ENCODE data around the gene OR52I1. TPM values are rescaled to one million over a fixed set of nuclear protein-coding genes. Genes with fewer than 3 reads are reported as not detected.
A peak's percentile ranks its signal among the peaks of the same experiment; 100 is the strongest.

The OR52I1 gene
- total RNA-seq, 4 donors from 2014 or later, result not detected

- Histone ChIP-seq H3K9me3 (no peaks in the 10 kb centered on the region), H3K27me3 (no peaks in the 10 kb centered on the region), H3K36me3 (no peaks in the 10 kb centered on the region), H3K4me1 (no peaks in the 10 kb centered on the region), H3K4me3 (no peak overlapping the region), H3K27ac (no peak overlapping the region)
- intact Hi-C loops (cut with DNase I; ENCODE audit: low total_unique reads), result no loop called here
- no peak for DNase-seq
- TF ChIP-seq CTCF (IDR thresholded peaks at IDR 0.05), result no peak
- no peak for TF ChIP-seq POLR2A (IDR thresholded peaks at IDR 0.05)
Measured at GRCh38 chr11:4589017-4589416, 4.8 kb upstream of the OR52I1 start.

- no peak for DNase-seq
- H3K27ac ChIP-seq, result no peak overlapping the region
- no peaks in the 10 kb centered on the region for H3K27me3 ChIP-seq
- no peaks in the 10 kb centered on the region for H3K4me1 ChIP-seq
- no peaks in the 10 kb centered on the region for H3K9me3 ChIP-seq
- TF ChIP-seq CTCF (IDR thresholded peaks at IDR 0.05) (no peak), POLR2A (IDR thresholded peaks at IDR 0.05) (no peak)
- intact Hi-C loops (cut with DNase I; ENCODE audit: low total_unique reads), result no loop called here
- no peaks in the 10 kb centered on the region for H3K36me3 ChIP-seq
- H3K4me3 ChIP-seq, result no peak overlapping the region
Measured at GRCh38 chr11:4605057-4605456, 11.2 kb downstream of the OR52I1 start.

GRCh38 chr11:4606231-4607015, 12.6 kb downstream of the OR52I1 start:
- no peaks in the 10 kb centered on the region for H3K4me1 ChIP-seq
- H3K27ac ChIP-seq, result no peak overlapping the region
- no peaks in the 10 kb centered on the region for H3K9me3 ChIP-seq
- intact Hi-C loops (cut with DNase I; ENCODE audit: low total_unique reads), result no loop called here
- peak overlapping the region in 1 of 2 donors; percentile 62 for H3K4me3 ChIP-seq
- no peak for DNase-seq
- no peaks in the 10 kb centered on the region for H3K36me3 ChIP-seq
- TF ChIP-seq POLR2A (IDR thresholded peaks at IDR 0.05) (no peak), CTCF (IDR thresholded peaks at IDR 0.05) (no peak)
- H3K27me3 ChIP-seq, result no peaks in the 10 kb centered on the region

- intact Hi-C loops (cut with DNase I; ENCODE audit: low total_unique reads), result no loop called here
- Histone ChIP-seq H3K27me3 (no peaks in the 10 kb centered on the region), H3K27ac (peak overlapping the region; percentile 87 to 91), H3K36me3 (no peaks in the 10 kb centered on the region), H3K4me1 (no peaks in the 10 kb centered on the region), H3K4me3 (peak overlapping the region; percentile 62 to 72), H3K9me3 (no peaks in the 10 kb centered on the region)
- DNase-seq, result no peak
- TF ChIP-seq POLR2A (IDR thresholded peaks at IDR 0.05) (no peak), CTCF (IDR thresholded peaks at IDR 0.05) (no peak)
Measured at GRCh38 chr11:4607096-4607495, 13.3 kb downstream of the OR52I1 start.

- H3K4me3 ChIP-seq, result peak within 1 kb of the TSS; percentile 62 to 72
- H3K9me3 ChIP-seq, result no peaks in the 10 kb centered on the region
- peak; percentile 94 to 97 for DNase-seq
- peak within 1 kb of the TSS; percentile 87 to 91 for H3K27ac ChIP-seq
- peak in 2 of 4 experiments; percentile 5 to 10 for TF ChIP-seq CTCF (IDR thresholded peaks at IDR 0.05)
- TF ChIP-seq POLR2A (IDR thresholded peaks at IDR 0.05), result peak; percentile 59 to 74
- H3K4me1 ChIP-seq, result no peaks in the 10 kb centered on the region
- intact Hi-C loops (cut with DNase I; ENCODE audit: low total_unique reads), result no loop called here
- H3K27me3 ChIP-seq, result no peaks in the 10 kb centered on the region
- H3K36me3 ChIP-seq, result no peaks in the 10 kb centered on the region
Measured at GRCh38 chr11:4607781-4608666, 14.2 kb downstream of the OR52I1 start, which contains the start of gene TRIM68. Gene TRIM68 (minus strand): TSS chr11:4608231. CDS start chr11:4605504, 2,727 bp downstream.

Measured in uterus (tissue), 4 donors.